Prostate gland (tissue), 2 donors: ENCODE data around the gene SLC38A10.

ENCODE experiments used
- POLR2A ChIP-seq: fragments of 450-650 bp; IDR thresholded peaks from one replicate; pipeline ENCODE4 v1.6.1; 2016; ENCODE audit warnings: antibody characterized with exemption, mild to moderate bottlenecking
- POLR2AphosphoS5 ChIP-seq: sonication (generic); formaldehyde crosslinking; IDR thresholded peaks from one replicate; pipeline ENCODE4 v1.6.1; 2017; ENCODE audit warnings: antibody characterized with exemption
- TF ChIP-seq, protein P1 (sequence below), 4 experiments: fragments of 200-600 bp in 2 of 4; fragments of 450-650 bp in 2 of 4; sonication (generic) in 2 of 4; IDR thresholded peaks; 1 replicate in 3 of 4; 2 replicates in 1 of 4; pipeline ENCODE4 v1.5.1; 2016 to 2019; ENCODE audit warnings: antibody characterized with exemption in 4 of 4, mild to moderate bottlenecking in 2 of 4, moderate library complexity in 2 of 4

DNA sequence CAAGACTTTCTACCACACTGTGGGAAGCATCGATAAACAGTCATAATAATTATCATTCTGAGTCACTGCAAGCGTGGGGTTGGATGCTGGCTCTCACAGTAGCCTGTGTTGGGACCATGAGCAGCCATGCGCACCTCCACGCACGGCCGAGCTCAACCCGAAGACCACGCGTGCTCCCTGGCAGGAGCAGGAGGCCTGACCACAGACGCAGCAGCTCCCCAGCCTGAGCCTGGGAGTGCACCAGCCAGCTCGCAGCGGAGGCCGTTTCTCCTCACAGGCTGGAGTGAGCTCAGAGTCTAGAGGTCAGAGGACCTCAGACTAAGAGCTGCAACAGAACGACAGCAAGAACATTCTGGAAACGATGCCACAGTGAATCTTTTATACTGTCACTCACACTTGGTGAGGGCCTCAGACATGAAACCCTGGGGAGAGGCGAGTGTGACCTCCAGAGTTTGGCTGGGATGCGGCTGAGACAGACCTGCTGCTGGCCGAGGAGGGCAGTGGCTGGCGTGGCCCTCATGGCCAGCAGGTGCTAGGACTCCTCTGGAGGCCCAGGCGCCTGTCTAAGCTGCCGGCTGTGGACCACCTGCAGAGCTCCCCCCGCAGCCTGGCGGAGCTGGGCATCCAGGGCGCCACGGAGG lies 50.0 kb downstream of the SLC38A10 start:
- TF ChIP-seq POLR2A (no peak), POLR2AphosphoS5 (no peak)
- TF ChIP-seq, protein P1, sequence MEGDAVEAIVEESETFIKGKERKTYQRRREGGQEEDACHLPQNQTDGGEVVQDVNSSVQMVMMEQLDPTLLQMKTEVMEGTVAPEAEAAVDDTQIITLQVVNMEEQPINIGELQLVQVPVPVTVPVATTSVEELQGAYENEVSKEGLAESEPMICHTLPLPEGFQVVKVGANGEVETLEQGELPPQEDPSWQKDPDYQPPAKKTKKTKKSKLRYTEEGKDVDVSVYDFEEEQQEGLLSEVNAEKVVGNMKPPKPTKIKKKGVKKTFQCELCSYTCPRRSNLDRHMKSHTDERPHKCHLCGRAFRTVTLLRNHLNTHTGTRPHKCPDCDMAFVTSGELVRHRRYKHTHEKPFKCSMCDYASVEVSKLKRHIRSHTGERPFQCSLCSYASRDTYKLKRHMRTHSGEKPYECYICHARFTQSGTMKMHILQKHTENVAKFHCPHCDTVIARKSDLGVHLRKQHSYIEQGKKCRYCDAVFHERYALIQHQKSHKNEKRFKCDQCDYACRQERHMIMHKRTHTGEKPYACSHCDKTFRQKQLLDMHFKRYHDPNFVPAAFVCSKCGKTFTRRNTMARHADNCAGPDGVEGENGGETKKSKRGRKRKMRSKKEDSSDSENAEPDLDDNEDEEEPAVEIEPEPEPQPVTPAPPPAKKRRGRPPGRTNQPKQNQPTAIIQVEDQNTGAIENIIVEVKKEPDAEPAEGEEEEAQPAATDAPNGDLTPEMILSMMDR (IDR thresholded peaks at IDR 0.05) = no peak
